ENCODE measurements around the gene PNRC2.

DNA sequence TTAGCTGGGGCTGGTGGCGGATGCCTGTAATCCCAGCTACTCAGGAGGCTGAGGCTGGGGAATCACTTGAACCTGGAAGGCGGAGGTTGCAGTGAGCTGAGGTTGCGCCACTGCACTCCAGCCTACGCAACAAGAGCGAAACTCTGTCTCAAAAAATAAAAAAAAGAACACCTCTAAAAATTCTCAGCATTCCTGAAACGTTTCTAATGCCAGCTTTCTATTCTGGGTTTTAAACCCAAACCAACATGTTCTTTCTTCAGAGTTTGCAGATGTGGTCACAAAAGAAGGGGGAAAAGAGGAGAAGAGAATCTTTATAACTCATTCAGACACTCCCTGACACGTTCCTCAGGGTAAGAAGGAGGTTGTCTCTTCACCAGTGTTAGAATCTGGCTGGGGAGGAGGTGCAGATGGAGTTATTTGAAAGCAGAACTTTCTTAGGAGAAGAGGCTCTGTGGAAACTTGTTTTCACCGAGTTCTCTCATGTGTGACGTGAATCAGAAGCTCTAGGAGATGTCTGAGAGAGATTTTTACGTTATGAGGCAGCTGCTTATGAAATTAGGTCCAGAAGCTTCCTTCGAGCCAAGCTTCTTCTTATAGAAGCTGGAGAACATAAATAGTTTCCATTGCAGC is 28.7 kb upstream of the PNRC2 start:
- TF ChIP-seq CTCF (conservative IDR thresholded peaks at IDR 0.05 in 1 of 2, IDR thresholded peaks at IDR 0.05 in 1 of 2; ENCODE audit: low read depth in 1 of 2, low read length in 2 of 2) (no peak), EZH2 (IDR thresholded peaks at IDR 0.05; ENCODE audit: low read length, missing control alignments) (no peak)

Data from fibroblast of lung (primary cell).